ENCODE measurements around the gene ERC1.

ERC1 gene

GRCh38 chr12:1053690-1054089, 62.7 kb downstream of the ERC1 start:
- POLR2A ChIA-PET = no interaction called here
- CTCF ChIA-PET = interaction anchor here (1.1 to 1.4 kb wide), 2 partner anchors 39 to 65 kb away, joined by 3 to 4 read pairs; no protein-coding TSS in a partner anchor
- no peak for TF ChIP-seq CTCF (IDR thresholded peaks at IDR 0.05; ENCODE audit: insufficient read depth, low read length, missing control alignments)
- no peak overlapping the region for H3K4me3 ChIP-seq (ENCODE audit: low read depth, low read length)
- DNase-seq (ENCODE audit: low read depth, low spot score) = no peak

GRCh38 chr12:1054117-1054870, 63.3 kb downstream of the ERC1 start:
- H3K4me3 ChIP-seq (ENCODE audit: low read depth, low read length) = no peak overlapping the region
- no peak for TF ChIP-seq CTCF (IDR thresholded peaks at IDR 0.05; ENCODE audit: insufficient read depth, low read length, missing control alignments)
- DNase-seq (ENCODE audit: low read depth, low spot score) = no peak
- POLR2A ChIA-PET = no interaction called here
- CTCF ChIA-PET = interaction anchor here (1.4 kb wide), 1 partner anchor 39 kb away, joined by 4 read pairs; no protein-coding TSS in a partner anchor

- no peak overlapping the region for H3K4me3 ChIP-seq (ENCODE audit: low read depth, low read length)
- DNase-seq (ENCODE audit: low read depth, low spot score) = no peak
- ChIA-PET CTCF (interaction anchor here (1.8 kb wide), 1 partner anchor 18 kb away, joined by 3 read pairs; no protein-coding TSS in a partner anchor), POLR2A (no interaction called here)
- TF ChIP-seq CTCF (IDR thresholded peaks at IDR 0.05; ENCODE audit: insufficient read depth, low read length, missing control alignments) = no peak
These were observed 65.4 kb downstream of the ERC1 start for GRCh38 chr12:1056390-1056789.

GRCh38 chr12:1058423-1058822, 67.4 kb downstream of the ERC1 start:
- TF ChIP-seq CTCF (IDR thresholded peaks at IDR 0.05; ENCODE audit: insufficient read depth, low read length, missing control alignments) = no peak
- ChIA-PET POLR2A (no interaction called here), CTCF (no interaction called here)
- H3K4me3 ChIP-seq (ENCODE audit: low read depth, low read length) = no peak overlapping the region
- DNase-seq (ENCODE audit: low read depth, low spot score) = no peak

GRCh38 chr12:1059162-1059561, 68.1 kb downstream of the ERC1 start:
- no peak overlapping the region for H3K4me3 ChIP-seq (ENCODE audit: low read depth, low read length)
- ChIA-PET CTCF (no interaction called here), POLR2A (no interaction called here)
- DNase-seq (ENCODE audit: low read depth, low spot score) = no peak
- no peak for TF ChIP-seq CTCF (IDR thresholded peaks at IDR 0.05; ENCODE audit: insufficient read depth, low read length, missing control alignments)

- no peak overlapping the region for H3K4me3 ChIP-seq (ENCODE audit: low read depth, low read length)
- no peak for DNase-seq (ENCODE audit: low read depth, low spot score)
- no peak for TF ChIP-seq CTCF (IDR thresholded peaks at IDR 0.05; ENCODE audit: insufficient read depth, low read length, missing control alignments)
- ChIA-PET POLR2A (no interaction called here), CTCF (no interaction called here)
These were observed 72.8 kb downstream of the ERC1 start for GRCh38 chr12:1063852-1064251.
